Fibroblast of lung (primary cell): ENCODE measurements around the gene MCM6.

Experiments used
- CTCF ChIP-seq, 2 donors: IDR thresholded peaks in 1 of 2; conservative IDR thresholded peaks in 1 of 2; 1 replicate in 1 of 2; 2 replicates in 1 of 2; pipeline ENCODE4 v1.5.1; 2011 to 2012; ENCODE audit warnings: low read length in 2 of 2, control low read depth in 1 of 2, inconsistent platforms in 1 of 2, low read depth in 1 of 2, mild to moderate bottlenecking in 1 of 2
- EZH2 ChIP-seq: IDR thresholded peaks from 2 replicates; pipeline ENCODE4 v1.5.1; 2012; ENCODE audit warnings: low read length, control low read depth, mild to moderate bottlenecking; ENCODE audit errors: missing control alignments

GRCh38 chr2:135870571-135870970 is 5.7 kb downstream of the MCM6 start:
- TF ChIP-seq CTCF (conservative IDR thresholded peaks at IDR 0.05 in 1 of 2, IDR thresholded peaks at IDR 0.05 in 1 of 2; ENCODE audit: low read depth in 1 of 2, low read length in 2 of 2) (no peak), EZH2 (no peak)
